Neuronal stem cell (in vitro differentiated cells): Measurements from ENCODE around the gene AIG1.

Experiments
- DNase-seq: peaks from one replicate; pipeline ENCODE4 v3.0.0-alpha.2; 2013; ENCODE audit warnings: low spot score
- H2AFZ ChIP-seq: one replicate; pipeline ENCODE4 v1.6.1; 2013; ENCODE audit warnings: mild to moderate bottlenecking, low read length, inconsistent platforms
- H2AK5ac ChIP-seq: 2 replicates; pipeline ENCODE4 v1.6.1; 2013; ENCODE audit warnings: low read depth, mild to moderate bottlenecking, inconsistent platforms, low read length, moderate library complexity, mixed read lengths
- H2BK120ac ChIP-seq: 2 replicates; pipeline ENCODE4 v1.6.1; 2013; ENCODE audit warnings: low read depth, mild to moderate bottlenecking, inconsistent platforms, low read length, moderate library complexity, mixed read lengths
- H2BK12ac ChIP-seq: one replicate; pipeline ENCODE4 v1.6.1; 2013; ENCODE audit warnings: low read length, inconsistent platforms
- H2BK15ac ChIP-seq: 2 replicates; pipeline ENCODE4 v1.6.1; 2013; ENCODE audit warnings: mild to moderate bottlenecking, low read length, inconsistent platforms, mixed read lengths
- H2BK5ac ChIP-seq: one replicate; pipeline ENCODE4 v1.6.1; 2013; ENCODE audit warnings: inconsistent platforms, mild to moderate bottlenecking, low read length, moderate library complexity
- H3K14ac ChIP-seq: one replicate; pipeline ENCODE4 v1.6.1; 2013; ENCODE audit warnings: low read length, inconsistent platforms
- H3K18ac ChIP-seq: 2 replicates; pipeline ENCODE4 v1.6.1; 2013; ENCODE audit warnings: low read length, inconsistent platforms
- H3K23ac ChIP-seq: 2 replicates; pipeline ENCODE4 v1.6.1; 2013; ENCODE audit warnings: low read depth, mild to moderate bottlenecking, mixed read lengths, low read length, inconsistent platforms; ENCODE audit not compliant: poor library complexity
- H3K27ac ChIP-seq: replicated peaks from 3 replicates; pipeline ENCODE4 v1.5.1; 2013; ENCODE audit warnings: low read length, inconsistent platforms
- H3K27me3 ChIP-seq, 3 experiments: 2 replicates each; pipeline ENCODE4 v1.6.1; 2013; ENCODE audit warnings: low read length in 3 of 3, mild to moderate bottlenecking in 2 of 3, inconsistent platforms in 1 of 3, low read depth in 1 of 3, mixed read lengths in 1 of 3, moderate library complexity in 1 of 3; ENCODE audit not compliant: control insufficient read depth in 3 of 3, insufficient read depth in 3 of 3
- H3K36me3 ChIP-seq, 2 donors: replicated peaks in 1 of 2; 2 replicates each; pipeline ENCODE4 v1.6.1; 2013; ENCODE audit warnings: low read length in 2 of 2; ENCODE audit not compliant: control insufficient read depth in 2 of 2, insufficient read depth in 2 of 2
- H3K4ac ChIP-seq: 2 replicates; pipeline ENCODE4 v1.6.1; 2013; ENCODE audit warnings: inconsistent platforms, mild to moderate bottlenecking, low read length, moderate library complexity
- H3K4me1 ChIP-seq, 2 donors: 1 replicate in 1 of 2; 2 replicates in 1 of 2; pipeline ENCODE4 v1.6.1; 2013; ENCODE audit warnings: low read length in 2 of 2, low read depth in 1 of 2; ENCODE audit not compliant: control insufficient read depth in 2 of 2, insufficient read depth in 1 of 2
- H3K4me2 ChIP-seq: one replicate; pipeline ENCODE4 v1.6.1; 2013; ENCODE audit warnings: mild to moderate bottlenecking, low read length, inconsistent platforms; ENCODE audit not compliant: insufficient read depth, poor library complexity, severe bottlenecking
- H3K4me3 ChIP-seq, 2 donors: 2 replicates each; pipeline ENCODE4 v1.5.1; 2013; ENCODE audit warnings: low read length in 2 of 2, mild to moderate bottlenecking in 2 of 2, inconsistent platforms in 1 of 2, moderate library complexity in 1 of 2
- H3K79me1 ChIP-seq: one replicate; pipeline ENCODE4 v1.6.1; 2013; ENCODE audit warnings: low read depth, mild to moderate bottlenecking, inconsistent platforms, low read length, moderate library complexity
- H3K9ac ChIP-seq: one replicate; pipeline ENCODE4 v1.6.1; 2013; ENCODE audit warnings: mild to moderate bottlenecking, low read depth, low read length, inconsistent platforms; ENCODE audit not compliant: poor library complexity
- H3K9me3 ChIP-seq, 2 donors: replicated peaks in 1 of 2; 2 replicates each; pipeline versions ENCODE3 to v1.6.1; 2013; ENCODE audit warnings: low read length in 2 of 2, mild to moderate bottlenecking in 2 of 2, inconsistent platforms in 1 of 2, low read depth in 1 of 2, mixed read lengths in 1 of 2, moderate library complexity in 1 of 2; ENCODE audit not compliant: control insufficient read depth in 2 of 2, insufficient read depth in 1 of 2
- H4K8ac ChIP-seq: one replicate; pipeline ENCODE4 v1.6.1; 2013; ENCODE audit warnings: low read depth, mild to moderate bottlenecking, inconsistent platforms, low read length, moderate library complexity
- H4K91ac ChIP-seq: one replicate; pipeline ENCODE4 v1.6.1; 2013; ENCODE audit warnings: low read length, low read depth, mild to moderate bottlenecking, inconsistent platforms; ENCODE audit not compliant: poor library complexity
- WGBS, 2 donors: extraction: QIAGEN DNeasy Blood & Tissue Kit; methylation state at CpG; one replicate each; pipeline ENCODE4 v1.1.7; 2013; ENCODE audit warnings: missing lambda C conversion rate in 2 of 2, mixed read lengths in 1 of 2; ENCODE audit not compliant: insufficient read length in 2 of 2, insufficient replicate concordance in 1 of 2; ENCODE audit errors: extremely low coverage in 2 of 2; 5-methylcytosine and 5-hydroxymethylcytosine counted together

The AIG1 gene

GRCh38 chr6:143103916-143104315, 43.2 kb downstream of the AIG1 start:
- no peak overlapping the region for H2BK120ac ChIP-seq
- H3K18ac ChIP-seq = no peak overlapping the region
- no peak overlapping the region for H4K8ac ChIP-seq
- no peak for DNase-seq
- H3K9ac ChIP-seq = no peak overlapping the region
- no peak overlapping the region for H2BK5ac ChIP-seq
- WGBS, 2 donors = no CpG with 5 or more reads among the region's 1 CpG
- H4K91ac ChIP-seq = no peak overlapping the region
- H3K4ac ChIP-seq = no peak overlapping the region
- no peaks in the 10 kb centered on the region for H3K79me1 ChIP-seq
- no peaks in the 10 kb centered on the region for H3K36me3 ChIP-seq
- H3K23ac ChIP-seq = no peak overlapping the region
- H3K4me2 ChIP-seq = no peak overlapping the region
- no peak overlapping the region for H3K27ac ChIP-seq
- peaks cover 0 to 3% of the 10 kb centered on the region in 2 donors for H3K4me1 ChIP-seq
- H3K27me3 ChIP-seq = no peaks in the 10 kb centered on the region
- no peak overlapping the region for H2AFZ ChIP-seq
- no peaks in the 10 kb centered on the region for H3K9me3 ChIP-seq
- no peak overlapping the region for H2BK15ac ChIP-seq
- H3K4me3 ChIP-seq = no peak overlapping the region
- H2BK12ac ChIP-seq = no peak overlapping the region
- H3K14ac ChIP-seq = no peak overlapping the region
- no peak overlapping the region for H2AK5ac ChIP-seq

DNA sequence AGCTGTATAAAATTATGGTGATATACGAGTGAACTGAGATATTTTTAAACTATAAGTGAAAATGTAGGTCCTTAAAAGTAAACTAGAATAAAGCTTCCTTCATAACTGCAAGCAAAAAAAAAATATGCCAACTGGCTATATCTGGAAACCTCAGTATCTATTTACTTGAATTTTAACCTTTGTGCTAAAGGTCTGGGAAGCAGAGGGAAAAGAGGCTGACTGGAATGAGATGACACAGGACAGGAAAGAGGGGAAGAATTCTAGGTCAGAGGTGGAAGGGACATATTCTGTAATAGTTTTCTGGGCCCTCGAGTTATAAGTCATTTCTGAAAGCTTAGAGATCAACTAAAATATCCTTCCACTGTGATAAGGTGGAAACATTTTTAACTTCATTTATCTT, 46.8 kb downstream of the AIG1 start:
- H2AFZ ChIP-seq = no peak overlapping the region
- H3K79me1 ChIP-seq = no peaks in the 10 kb centered on the region
- H3K14ac ChIP-seq = no peak overlapping the region
- no peaks in the 10 kb centered on the region for H3K27me3 ChIP-seq
- H3K36me3 ChIP-seq = no peaks in the 10 kb centered on the region
- no peak for DNase-seq
- no peak overlapping the region for H2BK15ac ChIP-seq
- H3K4me3 ChIP-seq = no peak overlapping the region
- H3K4me1 ChIP-seq = no peaks in the 10 kb centered on the region
- H3K27ac ChIP-seq = no peak overlapping the region
- H4K8ac ChIP-seq = no peak overlapping the region
- H3K4me2 ChIP-seq = no peak overlapping the region
- WGBS, 2 donors = no CpG with 5 or more reads among the region's 2 CpGs
- H2BK120ac ChIP-seq = no peak overlapping the region
- H2BK12ac ChIP-seq = no peak overlapping the region
- no peak overlapping the region for H3K9ac ChIP-seq
- H2BK5ac ChIP-seq = no peak overlapping the region
- H2AK5ac ChIP-seq = no peak overlapping the region
- H4K91ac ChIP-seq = no peak overlapping the region
- no peak overlapping the region for H3K4ac ChIP-seq
- H3K23ac ChIP-seq = no peak overlapping the region
- no peak overlapping the region for H3K18ac ChIP-seq
- no peaks in the 10 kb centered on the region for H3K9me3 ChIP-seq

GRCh38 chr6:143107911-143108761, 47.4 kb downstream of the AIG1 start:
- H3K79me1 ChIP-seq = no peaks in the 10 kb centered on the region
- no peak overlapping the region for H4K8ac ChIP-seq
- no peak overlapping the region for H4K91ac ChIP-seq
- H2AFZ ChIP-seq = no peak overlapping the region
- no peaks in the 10 kb centered on the region for H3K27me3 ChIP-seq
- no peak overlapping the region for H3K18ac ChIP-seq
- no peak overlapping the region for H3K4ac ChIP-seq
- H2BK15ac ChIP-seq = no peak overlapping the region
- no CpG with 5 or more reads among the region's 6 CpGs for WGBS, 2 donors
- no peak overlapping the region for H3K14ac ChIP-seq
- no peak for DNase-seq
- no peaks in the 10 kb centered on the region for H3K4me1 ChIP-seq
- no peak overlapping the region for H3K27ac ChIP-seq
- H3K23ac ChIP-seq = no peak overlapping the region
- H3K9me3 ChIP-seq = no peaks in the 10 kb centered on the region
- no peak overlapping the region for H2BK5ac ChIP-seq
- no peak overlapping the region for H2AK5ac ChIP-seq
- no peaks in the 10 kb centered on the region for H3K36me3 ChIP-seq
- H2BK12ac ChIP-seq = no peak overlapping the region
- H3K9ac ChIP-seq = no peak overlapping the region
- no peak overlapping the region for H3K4me3 ChIP-seq
- H2BK120ac ChIP-seq = no peak overlapping the region
- H3K4me2 ChIP-seq = no peak overlapping the region

GRCh38 chr6:143109196-143109595, 48.5 kb downstream of the AIG1 start:
- Histone ChIP-seq H2AK5ac (no peak overlapping the region), H4K8ac (no peak overlapping the region), H3K4ac (no peak overlapping the region), H2AFZ (no peak overlapping the region), H3K4me3 (no peak overlapping the region), H2BK15ac (no peak overlapping the region), H3K18ac (no peak overlapping the region), H3K4me1 (no peaks in the 10 kb centered on the region), H3K9ac (no peak overlapping the region), H3K4me2 (no peak overlapping the region), H3K14ac (no peak overlapping the region), H3K27me3 (no peaks in the 10 kb centered on the region), H4K91ac (no peak overlapping the region), H3K79me1 (no peaks in the 10 kb centered on the region), H2BK120ac (no peak overlapping the region), H2BK12ac (no peak overlapping the region), H3K27ac (no peak overlapping the region), H3K36me3 (no peaks in the 10 kb centered on the region), H2BK5ac (no peak overlapping the region), H3K23ac (no peak overlapping the region), H3K9me3 (no peaks in the 10 kb centered on the region)
- WGBS, 2 donors = no CpG with 5 or more reads among the region's 4 CpGs
- no peak for DNase-seq
